Measurements from ENCODE around the gene MSI2.

The MSI2 gene

GRCh38 chr17:57477522-57478362 is 221.4 kb downstream of the MSI2 start:
- no peak for DNase-seq (ENCODE audit: low read depth in 3 of 3, low spot score in 1 of 3)

DNA sequence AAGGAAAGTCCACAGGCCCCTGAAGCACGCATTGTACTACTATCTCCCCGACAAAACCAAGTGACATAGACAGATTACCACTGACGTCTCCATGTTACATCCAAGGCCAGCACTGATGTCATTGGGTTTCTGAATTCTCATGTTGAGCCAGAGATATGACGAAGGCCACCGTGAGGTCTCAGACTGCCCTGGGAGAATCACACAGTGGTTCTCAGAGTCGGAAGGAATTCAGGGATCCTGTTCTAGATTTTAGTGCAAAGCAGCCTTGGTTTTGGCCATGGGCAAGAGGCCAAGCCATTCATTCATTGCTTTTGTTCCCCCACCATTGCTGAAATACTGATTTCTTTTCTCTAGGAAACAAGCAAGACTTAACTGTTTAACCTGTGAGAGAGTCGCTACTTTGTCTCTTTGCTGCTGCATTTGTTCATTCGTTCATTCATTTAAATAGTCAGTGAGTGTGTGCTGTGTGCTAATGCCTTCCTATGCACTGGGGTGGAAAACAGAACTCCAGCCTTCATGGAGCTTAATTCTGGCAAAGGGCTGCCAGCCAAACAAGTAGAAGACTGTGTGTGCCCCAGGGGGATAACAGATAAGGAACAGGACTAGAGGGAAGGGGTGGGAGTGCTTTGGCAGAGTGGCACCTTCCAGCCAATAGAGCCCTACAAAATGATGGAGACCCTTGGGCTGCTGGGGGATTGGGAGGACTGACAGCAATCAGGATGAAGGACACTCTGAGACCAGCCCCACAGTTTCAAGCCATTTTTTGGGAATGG is 222.3 kb downstream of the MSI2 start:
- DNase-seq (ENCODE audit: low read depth in 3 of 3, low spot score in 1 of 3) = no peak

GRCh38 chr17:57480438-57481196 is 224.3 kb downstream of the MSI2 start:
- no peak for DNase-seq (ENCODE audit: low read depth in 3 of 3, low spot score in 1 of 3)

DNA sequence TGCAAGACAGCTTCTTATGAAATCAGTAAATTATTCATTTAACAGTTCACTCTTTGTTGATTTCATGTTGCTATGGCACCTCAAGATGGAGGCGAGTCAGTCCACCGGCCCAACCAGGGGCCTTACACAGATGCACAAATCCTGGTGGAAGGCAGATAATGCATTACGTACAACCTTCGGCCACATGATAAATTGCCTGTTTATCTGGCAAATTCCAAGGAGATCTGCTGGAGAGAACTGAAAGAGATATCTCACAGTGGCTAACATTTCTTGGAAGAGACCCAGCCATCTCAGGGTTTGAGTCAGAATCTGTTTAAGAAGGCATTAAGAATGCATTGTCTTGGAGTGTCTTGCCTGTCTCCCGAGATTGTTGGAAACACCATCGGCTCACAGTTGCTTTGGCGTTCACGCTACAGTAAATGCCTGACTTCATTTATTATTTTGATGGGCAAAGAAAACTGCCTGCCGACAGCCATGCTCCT is 225.6 kb downstream of the MSI2 start:
- DNase-seq (ENCODE audit: low read depth in 3 of 3, low spot score in 1 of 3) = no peak

DNA sequence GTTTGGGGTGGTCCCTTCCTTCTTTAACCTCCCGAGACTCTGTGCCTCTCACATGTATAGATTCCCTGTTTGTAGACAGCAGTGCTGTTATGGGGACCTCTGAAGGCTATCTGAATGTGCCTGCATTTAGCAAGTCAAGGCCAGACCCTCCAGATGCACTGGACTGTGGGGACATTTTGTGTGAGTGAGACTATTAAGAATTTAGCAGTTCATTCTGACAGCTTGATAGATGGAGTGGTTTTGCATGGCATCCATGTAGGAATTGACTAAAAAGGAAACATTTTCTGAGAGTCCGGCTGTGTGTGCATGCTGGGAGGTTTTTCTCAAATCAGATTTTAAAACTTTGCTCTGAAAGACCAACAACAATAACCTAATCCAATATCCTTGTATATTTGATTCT is 226.3 kb downstream of the MSI2 start:
- no peak for DNase-seq (ENCODE audit: low read depth in 3 of 3, low spot score in 1 of 3)

DNA sequence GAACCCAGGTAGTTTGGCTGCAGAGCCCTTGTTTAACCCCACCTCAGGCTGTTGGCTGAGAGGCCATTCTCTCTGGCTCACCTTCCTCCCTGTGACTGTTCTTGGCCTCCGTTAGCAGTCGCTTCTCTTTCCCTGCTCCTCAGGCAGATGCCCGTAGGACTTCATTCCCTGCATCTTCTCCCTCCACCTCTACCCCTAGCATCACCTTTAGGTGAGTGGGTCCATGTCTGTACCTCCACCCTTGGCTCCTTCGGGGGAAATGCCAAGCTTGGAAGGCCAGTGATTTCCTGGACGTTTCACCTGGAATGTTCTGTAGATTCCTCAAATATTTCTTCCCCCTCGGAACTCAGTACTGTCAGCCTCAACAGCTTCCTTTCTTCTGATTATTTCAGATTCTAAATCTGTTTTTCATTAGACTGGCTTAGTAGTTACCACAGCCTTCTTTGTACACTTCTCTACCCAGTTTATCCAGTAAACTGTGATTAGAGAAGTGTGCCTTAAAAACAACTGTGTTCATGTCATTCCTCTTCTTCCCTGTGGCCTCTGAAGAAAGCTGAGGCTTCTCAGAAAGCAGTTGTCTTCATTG is 227.9 kb downstream of the MSI2 start:
- no peak for DNase-seq (ENCODE audit: low read depth in 3 of 3, low spot score in 1 of 3)

DNA sequence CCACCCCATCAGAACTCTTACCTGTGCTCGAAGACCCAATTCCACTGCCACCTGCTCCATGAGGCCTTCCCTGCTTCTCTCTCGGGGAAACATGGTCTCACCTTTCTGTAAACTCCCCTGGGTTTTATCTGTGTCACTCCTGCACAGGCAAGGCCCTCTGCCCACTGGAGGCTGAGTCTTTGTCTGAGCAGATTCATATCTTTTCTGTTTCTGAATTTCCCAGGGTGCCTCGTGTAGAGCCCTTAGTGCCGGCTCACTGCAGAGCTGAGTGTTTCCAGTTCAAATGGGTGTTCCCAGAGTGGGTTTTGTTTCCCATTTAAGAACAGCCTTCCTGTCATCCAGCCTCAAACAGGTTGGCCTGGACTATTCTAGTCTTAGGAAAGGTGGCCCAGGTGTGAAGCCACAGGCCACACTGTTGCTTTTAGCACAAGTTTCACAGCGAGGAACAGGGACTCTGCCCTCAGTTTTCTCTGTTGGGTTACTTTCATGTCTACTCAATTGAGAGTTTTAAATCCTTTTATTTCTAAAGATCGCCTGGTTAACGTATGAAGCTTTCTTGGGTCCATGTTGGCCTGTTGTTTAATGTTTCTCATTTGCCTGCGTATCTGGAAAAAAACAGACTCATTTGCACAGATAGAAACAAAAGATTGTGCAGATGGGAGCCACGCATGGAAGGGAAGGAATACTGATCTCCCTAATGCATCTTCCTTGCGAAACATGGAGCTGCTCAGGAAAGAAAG is 228.7 kb downstream of the MSI2 start:
- no peak for DNase-seq (ENCODE audit: low read depth in 3 of 3, low spot score in 1 of 3)

DNA sequence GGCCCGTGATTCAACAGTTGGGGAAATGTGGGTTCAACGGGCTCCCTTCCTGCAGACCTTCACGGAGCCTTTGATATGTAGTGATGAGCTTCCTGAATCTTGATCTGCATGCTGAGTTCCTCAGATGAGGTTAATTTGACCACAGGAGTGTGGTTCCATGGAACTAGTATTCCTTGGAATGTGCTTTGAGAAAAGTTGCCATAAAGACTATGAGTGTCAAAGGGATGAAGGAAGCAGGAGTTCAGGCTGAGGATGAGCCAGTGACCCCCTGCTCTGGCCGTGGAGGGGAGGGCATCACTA is 229.2 kb downstream of the MSI2 start:
- DNase-seq (ENCODE audit: low read depth in 3 of 3, low spot score in 1 of 3) = no peak

- DNase-seq (ENCODE audit: low read depth in 3 of 3, low spot score in 1 of 3) = no peak
Observed at GRCh38 chr17:57485916-57486881, 229.9 kb downstream of the MSI2 start.

GRCh38 chr17:57486882-57487301 is 230.6 kb downstream of the MSI2 start:
- no peak for DNase-seq (ENCODE audit: low read depth in 3 of 3, low spot score in 1 of 3)

DNA sequence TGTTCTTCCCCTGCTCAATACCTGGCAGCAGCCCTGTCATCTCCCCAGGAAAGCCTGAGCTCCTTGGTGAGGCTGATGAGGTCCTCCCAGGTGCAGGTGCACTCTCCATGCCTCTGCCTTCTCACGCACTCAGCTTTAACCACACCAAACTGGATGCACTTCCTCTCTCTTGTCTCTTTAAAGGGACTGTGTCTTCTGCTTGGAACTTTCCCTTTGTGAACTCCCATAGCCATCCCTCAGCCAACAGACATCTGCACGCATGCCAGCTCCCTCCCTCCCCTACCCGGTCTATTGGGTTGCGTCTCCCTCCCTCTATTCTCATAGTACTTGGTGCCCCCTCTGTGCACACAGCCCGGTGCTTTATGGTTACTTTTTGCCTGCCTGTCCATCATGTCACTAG is 231.2 kb downstream of the MSI2 start:
- no peak for DNase-seq (ENCODE audit: low read depth in 3 of 3, low spot score in 1 of 3)

- no peak for DNase-seq (ENCODE audit: low read depth in 3 of 3, low spot score in 1 of 3)
Observed at GRCh38 chr17:57488856-57489255, 232.5 kb downstream of the MSI2 start.

GRCh38 chr17:57489321-57489720 is 233.0 kb downstream of the MSI2 start:
- DNase-seq (ENCODE audit: low read depth in 3 of 3, low spot score in 1 of 3) = no peak

DNA sequence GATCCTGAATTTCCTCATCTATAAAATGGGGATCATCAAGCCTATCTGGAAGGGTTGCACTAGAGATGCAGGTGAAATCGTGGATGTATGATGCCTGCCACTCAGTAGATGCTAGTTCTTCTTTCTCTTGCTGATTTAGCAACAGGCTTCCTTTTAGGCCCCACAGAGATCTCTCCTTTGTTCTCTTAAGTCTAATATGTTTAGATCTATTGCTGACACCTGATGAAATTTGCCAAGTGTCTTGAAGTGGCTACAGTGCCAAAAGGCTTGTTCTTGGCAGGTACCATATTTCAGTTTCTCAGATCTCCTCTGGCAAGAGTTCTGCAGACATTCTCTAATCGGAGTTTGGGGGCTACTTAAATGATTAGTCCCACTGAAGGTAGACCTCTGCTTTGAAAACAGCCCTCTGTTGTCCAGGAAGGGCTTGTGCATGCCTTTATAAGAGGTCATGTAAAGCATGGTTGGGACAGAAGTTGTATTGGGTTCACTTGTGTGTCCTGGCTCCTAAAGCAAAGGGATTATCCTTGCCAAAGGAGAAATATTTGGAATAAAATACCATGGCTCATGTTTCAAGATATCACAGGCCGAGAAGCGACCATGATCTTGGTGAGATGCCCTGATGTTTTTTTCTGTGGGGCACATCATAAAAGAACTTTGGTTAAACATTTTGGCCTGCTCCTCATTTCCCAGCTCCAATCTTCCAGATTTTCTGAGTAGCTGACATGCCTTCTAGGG is 234.0 kb downstream of the MSI2 start:
- no peak for DNase-seq (ENCODE audit: low read depth in 3 of 3, low spot score in 1 of 3)

DNA sequence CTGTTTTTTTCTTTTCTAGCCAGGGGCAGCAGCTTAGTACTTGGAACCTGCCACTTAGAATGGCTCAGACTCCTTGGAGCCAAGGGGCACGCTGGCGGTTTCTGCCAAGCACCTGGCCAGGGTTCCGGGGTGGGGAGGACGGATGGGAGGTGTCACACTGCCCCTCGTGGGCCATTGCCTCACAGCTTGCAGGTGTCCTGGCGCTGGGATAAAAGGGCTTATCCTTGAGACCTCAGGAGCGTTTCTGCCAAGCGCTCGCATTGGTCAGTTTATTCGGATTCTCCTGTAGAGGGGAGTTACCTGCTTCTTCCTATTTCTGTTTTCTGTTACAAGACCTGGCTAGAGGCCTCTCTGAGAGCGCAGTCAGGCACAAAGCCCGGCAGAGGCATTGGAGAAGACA is 234.6 kb downstream of the MSI2 start:
- DNase-seq (ENCODE audit: low read depth in 3 of 3, low spot score in 1 of 3) = no peak

DNA sequence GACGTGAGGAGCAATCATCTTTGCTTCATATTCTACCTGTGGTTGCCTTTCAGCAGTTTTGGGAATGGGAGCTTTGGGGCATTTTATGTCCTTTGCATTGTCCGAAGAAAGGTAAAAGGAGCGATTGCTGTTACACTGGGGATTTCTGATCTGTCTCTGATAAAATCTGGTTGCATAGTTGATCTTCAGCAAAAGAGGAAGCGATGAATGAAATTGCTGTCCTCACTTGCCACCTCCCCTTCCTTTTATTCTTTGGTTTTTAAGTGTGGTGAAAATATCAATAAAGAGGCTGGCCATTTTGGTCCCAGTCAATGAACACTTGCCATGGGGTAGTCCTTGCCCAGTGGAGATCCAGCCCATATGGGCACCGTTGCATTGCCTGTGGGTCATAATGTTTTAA is 236.8 kb downstream of the MSI2 start:
- no peak for DNase-seq (ENCODE audit: low read depth in 3 of 3, low spot score in 1 of 3)

DNA sequence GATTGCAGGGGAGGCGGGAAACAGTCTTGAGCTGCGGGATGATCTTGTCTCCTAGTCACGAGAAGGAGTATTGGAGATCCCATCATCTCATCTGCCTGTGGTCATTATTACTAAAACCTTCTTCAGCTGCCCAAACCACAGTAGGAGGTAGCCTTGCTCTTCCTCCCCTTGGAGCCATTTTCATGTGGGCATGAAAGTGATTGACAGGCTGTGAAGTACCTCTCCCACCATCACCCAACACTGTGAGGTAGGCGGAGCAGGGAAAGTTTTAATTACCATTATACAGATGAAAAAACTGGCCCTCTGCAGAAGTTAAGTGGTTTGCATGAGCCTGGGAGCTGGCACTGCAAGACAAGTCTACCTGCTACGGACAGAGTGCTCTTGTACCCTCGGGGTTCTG is 237.3 kb downstream of the MSI2 start:
- DNase-seq (ENCODE audit: low read depth in 3 of 3, low spot score in 1 of 3) = no peak

GRCh38 chr17:57494443-57494842 is 238.1 kb downstream of the MSI2 start:
- DNase-seq (ENCODE audit: low read depth in 3 of 3, low spot score in 1 of 3) = no peak

GRCh38 chr17:57495771-57496170 is 239.4 kb downstream of the MSI2 start:
- DNase-seq (ENCODE audit: low read depth in 3 of 3, low spot score in 1 of 3) = no peak

All from stimulated activated CD4-positive, alpha-beta T cell treated with anti-CD3 and anti-CD28 coated beads, TNF-alpha, amount 100 ng/mL, for 1 hour (primary cell).